ENCODE measurements around the gene PTPRE.

GRCh38 chr10:128109707-128110106, 202.8 kb downstream of the PTPRE start:
- TF ChIP-seq EZH2phosphoT487 (IDR thresholded peaks at IDR 0.05; ENCODE audit: low read depth) (no peak), CTCF (IDR thresholded peaks at IDR 0.05; ENCODE audit: low read depth, low read length) (no peak)
